WTC11 (cell line): ENCODE data around the gene LTN1.

Experiments
- AR ChIP-seq: fragments of 250-450 bp; sonication (Bioruptor Pico); IDR thresholded peaks from 2 replicates; pipeline ENCODE4 v1.9.0; 2021; ENCODE audit warnings: mild to moderate bottlenecking
- ATF3 ChIP-seq: sonication (generic); formaldehyde crosslinking; conservative IDR thresholded peaks from 2 replicates; pipeline ENCODE4 v1.8.1; 2022; ENCODE audit warnings: mild to moderate bottlenecking, missing genetic modification reagents
- CTCF ChIP-seq: fragments of 200-600 bp; IDR thresholded peaks from 2 replicates; pipeline ENCODE4 v1.8.0; 2022; ENCODE audit warnings: antibody characterized with exemption
- ESRRA ChIP-seq: sonication (generic); formaldehyde crosslinking; IDR thresholded peaks from 2 replicates; pipeline ENCODE4 v1.8.1; 2022; ENCODE audit warnings: mild to moderate bottlenecking, missing genetic modification reagents, borderline replicate concordance
- MLX ChIP-seq: sonication (generic); formaldehyde crosslinking; IDR thresholded peaks from 2 replicates; pipeline ENCODE4 v1.8.1; 2023; ENCODE audit warnings: mild to moderate bottlenecking, missing genetic modification reagents, moderate library complexity
- MXD4 ChIP-seq: fragments of 250-450 bp; sonication (Bioruptor Pico); IDR thresholded peaks from 2 replicates; pipeline ENCODE4 v1.8.0; 2021; ENCODE audit warnings: mild to moderate bottlenecking, moderate library complexity, borderline replicate concordance
- STAT6 ChIP-seq: sonication (generic); formaldehyde crosslinking; conservative IDR thresholded peaks from 2 replicates; pipeline ENCODE4 v1.8.1; 2023; ENCODE audit warnings: mild to moderate bottlenecking, low read depth, missing genetic modification reagents, moderate library complexity
- TEAD1 ChIP-seq: sonication (generic); formaldehyde crosslinking; IDR thresholded peaks from 2 replicates; pipeline ENCODE4 v1.8.0; 2022; ENCODE audit warnings: mild to moderate bottlenecking, missing genetic modification reagents
- USF1 ChIP-seq: sonication (generic); formaldehyde crosslinking; IDR thresholded peaks from 2 replicates; pipeline ENCODE4 v1.8.0; 2022; ENCODE audit warnings: mild to moderate bottlenecking, missing genetic modification reagents
- ZNF396 ChIP-seq: fragments of 250-450 bp; sonication (Bioruptor Pico); IDR thresholded peaks from 2 replicates; pipeline ENCODE4 v1.8.0; 2021; ENCODE audit warnings: mild to moderate bottlenecking, moderate library complexity, borderline replicate concordance

- TF ChIP-seq AR (no peak), CTCF (no peak), MLX (no peak), STAT6 (CRISPR knock-in tag) (no peak), MXD4 (no peak), ATF3 (CRISPR knock-in tag) (no peak), ESRRA (no peak), TEAD1 (CRISPR knock-in tag) (no peak), USF1 (CRISPR knock-in tag) (no peak), ZNF396 (CRISPR knock-in tag) (no peak)
Measured at GRCh38 chr21:28938726-28939125, 54.0 kb downstream of the LTN1 start.
